HUES64 (cell line): Measurements from ENCODE around the gene ITM2C.

Experiments
- H3K27ac ChIP-seq: 2 replicates; pipeline ENCODE4 v1.7.0; 2013; ENCODE audit warnings: low read depth, low read length, inconsistent platforms
- H3K27me3 ChIP-seq: 2 replicates; pipeline ENCODE4 v1.6.1; 2013; ENCODE audit warnings: mild to moderate bottlenecking, low read length; ENCODE audit not compliant: insufficient read depth
- H3K36me3 ChIP-seq: 2 replicates; pipeline ENCODE4 v1.6.1; 2013; ENCODE audit warnings: mild to moderate bottlenecking, low read length; ENCODE audit not compliant: insufficient read depth
- H3K4me1 ChIP-seq: 2 replicates; pipeline ENCODE4 v1.6.1; 2013; ENCODE audit warnings: mild to moderate bottlenecking, low read length, moderate library complexity; ENCODE audit not compliant: insufficient read depth
- H3K4me3 ChIP-seq: 2 replicates; pipeline ENCODE4 v1.5.1; 2013; ENCODE audit warnings: mild to moderate bottlenecking, low read length, moderate library complexity
- H3K9ac ChIP-seq: 2 replicates; pipeline ENCODE4 v1.6.1; 2013; ENCODE audit warnings: mild to moderate bottlenecking, low read depth, low read length
- H3K9me3 ChIP-seq: 2 replicates; pipeline ENCODE4 v1.6.1; 2013; ENCODE audit warnings: low read depth, low read length; ENCODE audit not compliant: insufficient read depth
- WGBS: fragments of 150-250, 120-280 bp; methylation state at CpG from one replicate; pipeline ENCODE4 v1.1.7; 2013; ENCODE audit warnings: missing lambda C conversion rate; 5-methylcytosine and 5-hydroxymethylcytosine counted together

ITM2C gene

DNA sequence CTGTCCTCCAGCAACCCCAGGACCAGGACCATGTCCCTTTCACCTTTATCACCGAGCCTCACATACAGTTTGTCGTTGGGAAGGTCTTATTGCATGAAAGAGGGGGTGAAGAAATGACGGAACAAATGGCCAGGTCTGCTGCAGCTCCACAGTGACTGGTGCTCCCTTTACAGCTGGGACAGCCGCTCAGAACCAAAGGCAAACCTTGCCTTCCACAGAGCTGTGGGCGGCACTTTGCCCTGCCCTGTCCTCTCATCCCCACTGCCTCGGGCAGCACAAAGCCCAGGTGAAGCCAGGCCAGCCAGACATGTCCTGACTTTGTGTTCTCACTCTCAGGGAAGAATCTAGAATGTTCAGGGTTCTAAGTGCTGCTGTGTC is 59.3 kb downstream of the ITM2C start:
- no peak overlapping the region for H3K27ac ChIP-seq
- no peak overlapping the region for H3K4me3 ChIP-seq
- no peak overlapping the region for H3K9ac ChIP-seq
- H3K9me3 ChIP-seq: no peaks in the 10 kb centered on the region
- 97% methylated on average over 6 of the region's 6 CpGs for WGBS
- H3K4me1 ChIP-seq: no peaks in the 10 kb centered on the region
- H3K27me3 ChIP-seq: no peaks in the 10 kb centered on the region
- no peaks in the 10 kb centered on the region for H3K36me3 ChIP-seq

GRCh38 chr2:230924470-230925341 is 60.0 kb downstream of the ITM2C start, which contains the start of gene GPR55:
TSS of gene GPR55 (minus strand) at chr2:230925242. CDS start at chr2:230910962, 14,280 bp downstream.
- Histone ChIP-seq H3K9ac (no peak within 1 kb of the TSS), H3K4me3 (no peak within 1 kb of the TSS), H3K9me3 (no peaks in the 10 kb centered on the region), H3K4me1 (no peaks in the 10 kb centered on the region), H3K27ac (no peak within 1 kb of the TSS), H3K36me3 (no peaks in the 10 kb centered on the region), H3K27me3 (no peaks in the 10 kb centered on the region)
- 78% methylated on average over 26 of the region's 26 CpGs for WGBS

DNA sequence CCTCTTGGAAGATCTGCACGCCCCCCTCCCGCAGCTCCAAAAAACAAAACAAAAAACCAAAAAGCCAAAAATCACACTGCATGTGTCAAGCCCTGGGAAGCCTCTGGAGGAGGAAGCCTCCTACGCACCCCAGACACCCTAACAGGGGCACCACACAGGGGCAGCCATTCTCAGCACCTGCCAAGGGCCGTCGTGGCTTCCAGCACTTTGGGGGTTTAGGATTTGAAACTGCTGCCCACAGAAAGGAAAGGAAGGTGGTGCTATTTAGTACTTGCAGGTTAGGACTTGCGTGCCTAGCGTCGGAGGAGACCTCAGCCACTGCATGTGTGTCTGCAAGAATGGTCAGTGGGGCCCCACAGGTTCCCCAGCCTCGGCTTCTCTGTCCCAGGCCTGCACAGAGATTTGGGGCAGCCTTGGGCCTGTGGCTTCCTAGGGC is 60.7 kb downstream of the ITM2C start:
- H3K27me3 ChIP-seq: no peaks in the 10 kb centered on the region
- no peaks in the 10 kb centered on the region for H3K9me3 ChIP-seq
- no peaks in the 10 kb centered on the region for H3K36me3 ChIP-seq
- no peak overlapping the region for H3K9ac ChIP-seq
- H3K4me1 ChIP-seq: no peaks in the 10 kb centered on the region
- H3K4me3 ChIP-seq: no peak overlapping the region
- no peak overlapping the region for H3K27ac ChIP-seq
- WGBS: 93% methylated on average over 8 of the region's 9 CpGs

DNA sequence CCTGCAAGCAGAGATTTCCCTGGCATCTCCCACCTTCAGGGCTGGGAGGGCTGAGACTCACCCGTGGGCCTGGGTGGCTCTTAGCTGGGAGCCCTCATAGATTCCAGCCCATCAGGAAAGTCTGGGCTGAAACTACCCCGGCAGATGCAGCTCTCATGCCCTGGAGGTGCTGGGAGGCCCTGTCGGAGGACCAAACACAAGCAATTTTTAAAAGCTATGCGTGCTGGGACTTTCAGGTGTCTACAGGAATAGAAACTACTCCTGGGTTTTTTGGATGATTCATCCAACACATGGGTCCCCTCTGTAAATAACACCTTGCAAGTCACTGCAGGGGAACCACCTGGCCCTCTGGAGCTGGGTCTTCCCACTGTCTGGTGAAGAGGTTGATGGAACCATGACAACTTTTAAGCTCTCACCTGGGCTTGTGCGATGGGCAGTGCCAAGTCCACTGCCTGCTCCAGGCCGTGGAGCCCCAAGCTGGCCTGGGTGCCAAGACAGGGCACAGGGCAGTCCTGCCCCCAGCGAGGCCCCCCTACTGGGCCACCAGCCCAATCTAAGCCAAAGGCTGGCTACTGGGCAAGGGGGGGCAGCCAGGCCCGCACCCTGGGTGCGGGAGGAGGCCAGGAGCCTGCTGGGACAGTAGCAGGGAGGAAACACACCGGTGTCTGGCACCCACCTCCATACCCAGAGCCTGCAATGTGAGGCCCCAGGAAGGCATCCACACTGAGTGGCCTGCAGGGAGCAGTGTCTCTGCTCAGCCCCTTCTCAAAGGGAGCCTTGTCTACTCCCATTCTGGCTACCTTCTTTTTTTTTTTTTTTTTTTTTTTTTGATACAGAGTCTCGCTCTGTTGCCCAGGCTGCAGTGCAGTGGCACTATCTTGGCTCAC is 61.4 kb downstream of the ITM2C start:
- WGBS: 93% methylated on average over 11 of the region's 11 CpGs
- Histone ChIP-seq H3K27me3 (no peaks in the 10 kb centered on the region), H3K27ac (no peak overlapping the region), H3K9ac (no peak overlapping the region), H3K36me3 (no peaks in the 10 kb centered on the region), H3K9me3 (no peaks in the 10 kb centered on the region), H3K4me1 (no peaks in the 10 kb centered on the region), H3K4me3 (no peak overlapping the region)

DNA sequence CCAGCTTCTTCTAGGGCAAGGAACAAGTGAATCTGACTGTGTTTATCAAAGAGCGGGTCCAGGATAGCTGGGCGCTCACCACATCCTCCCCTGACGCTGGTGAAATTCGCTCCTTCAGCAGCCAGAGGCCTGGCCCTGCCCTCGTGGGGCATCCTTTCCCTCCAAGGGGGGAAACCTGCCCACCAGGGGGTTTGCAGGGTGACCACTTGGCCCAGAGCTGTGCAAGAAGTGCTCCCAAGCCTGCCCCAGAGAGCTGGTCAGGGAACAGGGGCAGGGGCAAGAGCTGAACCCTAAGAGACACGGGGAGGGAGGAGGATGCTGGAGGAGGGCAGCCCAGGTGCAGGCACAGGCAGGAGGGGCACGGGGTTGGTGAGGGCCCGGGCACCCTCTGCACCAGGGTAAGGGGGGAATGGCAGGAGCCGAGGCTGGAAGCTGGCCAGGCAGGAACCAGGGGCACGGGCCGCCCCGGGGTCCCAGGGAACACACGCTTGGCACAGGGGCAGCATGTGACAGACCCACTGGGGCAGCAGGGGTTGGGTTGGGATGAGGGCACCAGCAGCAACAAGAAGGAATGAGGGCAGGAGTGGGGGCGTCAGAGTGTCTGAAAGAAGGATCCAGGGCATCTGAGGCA is 63.1 kb downstream of the ITM2C start:
- no peaks in the 10 kb centered on the region for H3K9me3 ChIP-seq
- H3K9ac ChIP-seq: no peak overlapping the region
- H3K36me3 ChIP-seq: no peaks in the 10 kb centered on the region
- H3K27me3 ChIP-seq: no peaks in the 10 kb centered on the region
- H3K27ac ChIP-seq: no peak overlapping the region
- no peaks in the 10 kb centered on the region for H3K4me1 ChIP-seq
- H3K4me3 ChIP-seq: no peak overlapping the region
- WGBS: 91% methylated on average over 14 of the region's 14 CpGs
